ENCODE data around the gene IFNA4.
"Not testable (repeated sequence)": the region's sequence is repeated elsewhere in the genome, so short reads cannot be mapped to it uniquely, and the experiment has no call there.

DNA sequence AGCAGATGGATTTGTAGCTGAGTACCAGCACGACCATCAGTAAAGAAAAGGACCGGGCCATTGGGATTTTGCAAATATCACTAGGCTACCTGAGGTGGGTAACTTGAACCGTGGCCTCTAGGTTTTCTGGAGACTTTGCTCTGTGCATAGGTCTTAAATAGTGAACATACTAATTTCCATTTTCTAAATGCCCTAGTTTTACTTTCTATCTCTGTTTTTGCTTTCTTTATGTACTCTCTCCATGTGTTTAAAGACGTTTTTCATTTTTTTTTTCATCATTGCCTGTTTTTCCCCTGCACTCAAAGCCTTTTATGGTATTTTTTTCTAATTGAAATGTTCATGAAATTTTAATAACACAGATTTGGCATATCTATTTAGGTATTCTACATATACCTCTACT, 14.7 kb upstream of the IFNA4 start, which contains the start of gene IFNA7:
- not testable (repeated sequence) for TF ChIP-seq GATA2, GATA3 (IDR thresholded peaks at IDR 0.05; ENCODE audit: low read depth, low read length)

All from SH-SY5Y (cell line).